T-cell (primary cell): Measurements from ENCODE around the gene KCNH2. TPM values are rescaled to one million over a fixed set of nuclear protein-coding genes. Genes with fewer than 3 reads are reported as not detected.
"Not testable (repeated sequence)": the region's sequence is repeated elsewhere in the genome, so short reads cannot be mapped to it uniquely, and the experiment has no call there.

Source experiments
- ATAC-seq, 4 experiments: fragments of 200-7000 bp in 3 of 4; fragments of 150-1000 bp in 1 of 4; cut with Tn5 transposase; replicated peaks in 1 of 4; 1 replicate in 3 of 4; 2 replicates in 1 of 4; pipeline ENCODE4 v1.10.0; 2021; ENCODE audit warnings: moderate library complexity in 3 of 4, mild to moderate bottlenecking in 2 of 4, moderate number of reproducible peaks in 1 of 4
- CTCF ChIA-PET, 2 donors: fragments of 300-600 bp; sonication (Branson Sonifier 250); formaldehyde crosslinking; loops; one replicate each; lab custom pipeline; 2022; ENCODE audit warnings: antibody characterized with exemption in 2 of 2; lab: Charles Lee
- POLR2A ChIA-PET, 2 donors: fragments of 300-600 bp; sonication (Branson Sonifier 250); formaldehyde crosslinking; loops; one replicate each; lab custom pipeline; 2022; ENCODE audit warnings: antibody characterized with exemption in 2 of 2; lab: Charles Lee
- DNase-seq, 35 experiments: peaks; one replicate each; pipeline versions ENCODE4 v3.0.0 to v3.0.0-alpha.2; 2013 to 2023
- H3K27ac ChIP-seq: one replicate; pipeline ENCODE4 v1.5.1; 2013; ENCODE audit warnings: low read length
- H3K27me3 ChIP-seq, 2 experiments: replicated peaks in 1 of 2; 1 replicate in 1 of 2; 2 replicates in 1 of 2; pipeline versions ENCODE4 v1.6.1 to v1.7.0; 2013; ENCODE audit warnings: low read length in 1 of 2, mixed read lengths in 1 of 2; ENCODE audit not compliant: control insufficient read depth in 2 of 2, insufficient read depth in 2 of 2; ENCODE audit errors: extremely low read depth in 1 of 2
- H3K36me3 ChIP-seq, 2 donors: 1 replicate in 1 of 2; 2 replicates in 1 of 2; pipeline versions ENCODE4 v1.6.1 to v1.7.0; 2013; ENCODE audit warnings: low read length in 1 of 2; ENCODE audit not compliant: control insufficient read depth in 2 of 2, insufficient read depth in 1 of 2; ENCODE audit errors: extremely low read depth in 1 of 2
- H3K4me1 ChIP-seq, 2 experiments: 1 replicate in 1 of 2; 2 replicates in 1 of 2; pipeline versions ENCODE4 v1.6.1 to v1.7.0; 2013; ENCODE audit warnings: low read length in 2 of 2, mixed read lengths in 1 of 2; ENCODE audit not compliant: insufficient read depth in 2 of 2, control insufficient read depth in 1 of 2; ENCODE audit errors: extremely low read depth in 1 of 2
- H3K4me3 ChIP-seq, 2 donors: 1 replicate in 1 of 2; 2 replicates in 1 of 2; pipeline versions ENCODE4 v1.5.1 to v1.7.0; 2013; ENCODE audit warnings: mild to moderate bottlenecking in 2 of 2, low read length in 1 of 2, moderate library complexity in 1 of 2; ENCODE audit not compliant: control insufficient read depth in 1 of 2; ENCODE audit errors: extremely low read depth in 1 of 2
- H3K9me3 ChIP-seq: 2 replicates; pipeline ENCODE4 v1.7.0; 2013
- H3K27ac Mint-ChIP-seq, 2 donors: one replicate each; pipeline ENCODE4 v1.8.0; 2020 to 2021; ENCODE audit warnings: mild to moderate bottlenecking in 2 of 2, mixed read lengths in 2 of 2
- H3K27me3 Mint-ChIP-seq, 2 donors: one replicate each; pipeline ENCODE4 v1.8.0; 2021 to 2022; ENCODE audit warnings: mixed read lengths in 2 of 2
- H3K36me3 Mint-ChIP-seq: one replicate; pipeline ENCODE4 v1.8.0; 2021; ENCODE audit warnings: mixed read lengths
- H3K4me1 Mint-ChIP-seq, 3 donors: one replicate each; pipeline ENCODE4 v1.8.0; 2020 to 2022; ENCODE audit warnings: mixed read lengths in 3 of 3, mild to moderate bottlenecking in 1 of 3
- H3K4me3 Mint-ChIP-seq, 3 donors: one replicate each; pipeline ENCODE4 v1.8.0; 2020 to 2022; ENCODE audit warnings: mild to moderate bottlenecking in 3 of 3, mixed read lengths in 3 of 3, moderate library complexity in 3 of 3
- H3K9me3 Mint-ChIP-seq, 3 donors: one replicate each; pipeline ENCODE4 v1.8.0; 2020 to 2022; ENCODE audit warnings: mixed read lengths in 3 of 3
- WGBS: methylation state at CpG from one replicate; pipeline ENCODE4 v1.1.5; 2013; ENCODE audit warnings: missing lambda C conversion rate; ENCODE audit not compliant: insufficient coverage; 5-methylcytosine and 5-hydroxymethylcytosine counted together
- total RNA-seq, 35 experiments: library from RNA in 6 of 35; stranded (reverse) in 6 of 35; fragments of 120-200 nt in 1 of 35; gene quantifications; one replicate each; pipeline versions ENCODE4 v1.2.1 to v1.2.4 and lab custom pipeline; 2013 to 2026

KCNH2 gene, protein sequence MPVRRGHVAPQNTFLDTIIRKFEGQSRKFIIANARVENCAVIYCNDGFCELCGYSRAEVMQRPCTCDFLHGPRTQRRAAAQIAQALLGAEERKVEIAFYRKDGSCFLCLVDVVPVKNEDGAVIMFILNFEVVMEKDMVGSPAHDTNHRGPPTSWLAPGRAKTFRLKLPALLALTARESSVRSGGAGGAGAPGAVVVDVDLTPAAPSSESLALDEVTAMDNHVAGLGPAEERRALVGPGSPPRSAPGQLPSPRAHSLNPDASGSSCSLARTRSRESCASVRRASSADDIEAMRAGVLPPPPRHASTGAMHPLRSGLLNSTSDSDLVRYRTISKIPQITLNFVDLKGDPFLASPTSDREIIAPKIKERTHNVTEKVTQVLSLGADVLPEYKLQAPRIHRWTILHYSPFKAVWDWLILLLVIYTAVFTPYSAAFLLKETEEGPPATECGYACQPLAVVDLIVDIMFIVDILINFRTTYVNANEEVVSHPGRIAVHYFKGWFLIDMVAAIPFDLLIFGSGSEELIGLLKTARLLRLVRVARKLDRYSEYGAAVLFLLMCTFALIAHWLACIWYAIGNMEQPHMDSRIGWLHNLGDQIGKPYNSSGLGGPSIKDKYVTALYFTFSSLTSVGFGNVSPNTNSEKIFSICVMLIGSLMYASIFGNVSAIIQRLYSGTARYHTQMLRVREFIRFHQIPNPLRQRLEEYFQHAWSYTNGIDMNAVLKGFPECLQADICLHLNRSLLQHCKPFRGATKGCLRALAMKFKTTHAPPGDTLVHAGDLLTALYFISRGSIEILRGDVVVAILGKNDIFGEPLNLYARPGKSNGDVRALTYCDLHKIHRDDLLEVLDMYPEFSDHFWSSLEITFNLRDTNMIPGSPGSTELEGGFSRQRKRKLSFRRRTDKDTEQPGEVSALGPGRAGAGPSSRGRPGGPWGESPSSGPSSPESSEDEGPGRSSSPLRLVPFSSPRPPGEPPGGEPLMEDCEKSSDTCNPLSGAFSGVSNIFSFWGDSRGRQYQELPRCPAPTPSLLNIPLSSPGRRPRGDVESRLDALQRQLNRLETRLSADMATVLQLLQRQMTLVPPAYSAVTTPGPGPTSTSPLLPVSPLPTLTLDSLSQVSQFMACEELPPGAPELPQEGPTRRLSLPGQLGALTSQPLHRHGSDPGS
- total RNA-seq (1 to 10 TPM; 2.9 to 4.6 (median 3.0) TPM), total RNA-seq (lab: John Stamatoyannopoulos, UW) (0.06 to 7.7 (median 2.5) reads per million in 29 experiments)
- 1.9 TPM for total RNA-seq (2013)

DNA sequence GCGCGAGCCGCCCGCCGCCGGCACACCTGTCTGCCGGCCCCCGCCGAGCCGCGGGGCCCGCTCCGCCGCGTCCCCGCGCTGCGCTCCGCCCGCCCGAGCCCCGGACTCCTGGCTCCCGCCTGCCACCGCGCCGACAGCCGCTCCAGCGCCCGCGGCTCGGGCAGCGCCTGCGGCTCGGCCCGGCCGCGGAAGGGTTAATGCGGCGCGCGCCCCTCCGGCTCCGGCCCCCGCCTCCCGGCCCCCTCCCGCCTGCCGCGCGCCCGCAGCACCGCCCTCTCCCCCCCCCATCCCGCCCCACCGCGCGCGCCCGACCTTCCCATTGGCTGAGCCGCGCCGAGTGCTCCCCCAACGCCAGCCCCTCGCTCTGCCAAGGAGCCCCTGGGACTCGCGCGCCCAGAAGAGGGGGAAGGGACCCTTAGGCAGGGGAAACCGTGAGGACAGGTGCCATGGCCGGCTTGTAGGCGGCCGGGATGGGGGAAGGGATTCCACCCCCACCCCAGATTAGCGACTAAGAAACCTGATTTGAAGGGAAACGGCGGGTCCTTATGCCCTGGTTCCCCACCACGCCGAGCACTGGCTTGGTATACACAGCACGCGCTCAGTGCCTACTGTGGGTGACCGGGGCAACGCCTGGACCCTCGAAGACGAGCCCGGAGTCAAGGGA lies at the start of gene KCNH2:
Gene KCNH2 (minus strand): TSS at position 196 of the 664 bp plus-strand sequence. CDS start 408 bp downstream, outside the sequence.
- POLR2A ChIA-PET, result no interaction called here
- ATAC-seq, result no peak
- peak within 1 kb of the TSS; percentile 66 to 84 (median 81) for H3K4me3 Mint-ChIP-seq
- H3K27me3 Mint-ChIP-seq, result peaks cover 31 to 49% of the 10 kb centered on the region in 2 donors
- H3K9me3 ChIP-seq, result no peaks in the 10 kb centered on the region
- H3K36me3 ChIP-seq, result no peaks in the 10 kb centered on the region
- peak in 6 of 35 experiments; percentile 20 to 50 (median 34) for DNase-seq
- H3K4me3 ChIP-seq, result peak within 1 kb of the TSS; percentile 43 to 63
- peak within 1 kb of the TSS in 1 of 2 donors; percentile 34 for H3K27ac Mint-ChIP-seq
- H3K27ac ChIP-seq, result no peak within 1 kb of the TSS
- CTCF ChIA-PET, result interaction anchor here in 1 of 2 donors (0.7 kb wide), 1 partner anchor 100 kb away, joined by 5 read pairs; no protein-coding TSS in a partner anchor
- peaks cover 39 to 41% (median 41%) of the 10 kb centered on the region in 3 donors for H3K4me1 Mint-ChIP-seq
- no peaks in the 10 kb centered on the region for H3K36me3 Mint-ChIP-seq
- H3K9me3 Mint-ChIP-seq, result no peaks in the 10 kb centered on the region
- 1% methylated on average over 36 of the region's 81 CpGs for WGBS
- H3K27me3 ChIP-seq, result peaks cover 2 to 60% of the 10 kb centered on the region in 2 experiments
- H3K4me1 ChIP-seq, result peaks cover 13 to 52% of the 10 kb centered on the region in 2 experiments

DNA sequence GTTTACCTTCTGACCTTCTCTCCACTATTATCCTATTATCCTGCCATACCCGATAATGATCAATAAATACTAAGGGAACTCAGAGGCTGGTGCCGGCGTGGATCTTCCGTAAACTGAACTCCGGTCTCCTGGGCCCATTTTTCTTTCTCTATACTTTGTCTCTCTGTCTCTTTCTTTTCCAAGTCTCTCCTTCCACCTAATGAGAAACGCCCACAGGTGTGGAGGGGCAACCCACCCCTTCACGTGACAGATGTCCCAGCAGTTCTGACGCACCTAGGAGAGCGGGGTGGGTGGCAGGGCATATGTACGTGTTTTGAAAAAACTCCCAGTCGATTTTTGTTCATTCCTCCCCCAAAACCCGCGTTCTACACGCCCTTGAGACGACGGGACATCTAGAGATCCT lies 49.6 kb upstream of the KCNH2 start:
- Histone ChIP-seq H3K4me1 (peaks cover 9 to 23% of the 10 kb centered on the region in 2 experiments), H3K4me3 (peak overlapping the region; percentile 61 to 95), H3K27ac (peak overlapping the region; percentile 88), H3K27me3 (peaks cover 0 to 15% of the 10 kb centered on the region in 2 experiments)
- WGBS, result 7% methylated on average over 3 of the region's 16 CpGs
- not testable (repeated sequence) for H3K27me3 Mint-ChIP-seq, H3K36me3 ChIP-seq, H3K36me3 Mint-ChIP-seq, DNase-seq, H3K9me3 Mint-ChIP-seq, H3K9me3 ChIP-seq
- Mint-ChIP-seq H3K27ac (peak overlapping the region; percentile 98), H3K4me1 (peaks cover 21 to 38% (median 36%) of the 10 kb centered on the region in 3 donors), H3K4me3 (peak overlapping the region; percentile 87 to 93 (median 91))
- peak in 2 of 4 experiments; percentile 2 to 7 for ATAC-seq
- POLR2A ChIA-PET, result interaction anchor here (0.8 to 1.5 kb wide), 9 partner anchors 9 to 524 kb away, joined by 3 to 11 read pairs (median 4); no protein-coding TSS in a partner anchor
- CTCF ChIA-PET, result interaction anchor here in 1 of 2 donors (1.0 to 1.5 kb wide), 11 partner anchors 10 to 217 kb away, joined by 3 to 19 read pairs (median 4); partner anchors contain the start of genes ABCF2 and FASTK

DNA sequence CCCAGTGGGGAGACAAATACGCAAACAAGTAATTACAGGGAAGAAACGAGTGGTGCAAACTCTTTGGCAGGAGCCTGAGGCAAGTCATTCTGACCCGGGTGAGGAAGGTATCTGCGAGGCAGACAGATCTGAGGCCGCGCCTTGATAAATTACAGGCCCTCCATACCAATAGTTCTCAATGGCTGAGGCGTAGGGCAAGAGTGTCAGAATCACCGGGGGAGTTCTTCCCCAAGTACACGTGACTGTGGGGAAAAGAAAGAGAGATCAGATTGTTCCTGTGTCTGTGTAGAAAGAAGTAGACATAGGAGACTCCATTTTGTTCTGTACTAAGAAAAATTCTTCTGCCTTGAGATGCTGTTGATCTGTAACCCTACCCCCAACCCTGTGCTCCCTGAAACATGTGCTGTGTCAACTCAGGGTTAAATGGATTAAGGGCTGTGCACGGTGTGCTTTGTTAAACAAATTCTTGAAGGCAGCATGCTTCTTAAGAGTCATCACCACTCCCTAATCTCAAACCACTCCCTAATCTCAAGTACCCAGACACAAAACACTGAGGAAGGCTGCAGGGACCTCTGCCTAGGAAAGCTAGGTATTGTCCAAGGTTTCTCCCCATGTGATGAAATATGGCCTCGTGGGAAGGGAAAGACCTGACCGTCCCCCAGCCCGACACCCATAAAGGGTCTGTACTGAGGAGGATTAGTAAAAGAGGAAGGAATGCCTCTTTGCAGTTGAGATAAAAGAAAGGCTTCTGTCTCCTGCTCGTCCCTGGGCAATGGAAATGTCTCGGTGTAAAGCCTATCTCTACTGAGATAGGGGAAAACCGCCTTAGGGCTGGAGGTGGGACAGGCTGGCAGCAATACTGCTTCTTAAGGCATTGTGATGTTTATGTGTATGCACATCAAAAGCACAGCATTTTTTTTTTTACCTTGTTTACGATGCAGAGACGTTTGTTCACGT lies 48.9 kb upstream of the KCNH2 start:
- 60% methylated on average over 7 of the region's 19 CpGs for WGBS
- CTCF ChIA-PET, result interaction anchor here in 1 of 2 donors (1.0 to 1.5 kb wide), 3 partner anchors 9 to 16 kb away, joined by 4 to 19 read pairs (median 4); no protein-coding TSS in a partner anchor

DNA sequence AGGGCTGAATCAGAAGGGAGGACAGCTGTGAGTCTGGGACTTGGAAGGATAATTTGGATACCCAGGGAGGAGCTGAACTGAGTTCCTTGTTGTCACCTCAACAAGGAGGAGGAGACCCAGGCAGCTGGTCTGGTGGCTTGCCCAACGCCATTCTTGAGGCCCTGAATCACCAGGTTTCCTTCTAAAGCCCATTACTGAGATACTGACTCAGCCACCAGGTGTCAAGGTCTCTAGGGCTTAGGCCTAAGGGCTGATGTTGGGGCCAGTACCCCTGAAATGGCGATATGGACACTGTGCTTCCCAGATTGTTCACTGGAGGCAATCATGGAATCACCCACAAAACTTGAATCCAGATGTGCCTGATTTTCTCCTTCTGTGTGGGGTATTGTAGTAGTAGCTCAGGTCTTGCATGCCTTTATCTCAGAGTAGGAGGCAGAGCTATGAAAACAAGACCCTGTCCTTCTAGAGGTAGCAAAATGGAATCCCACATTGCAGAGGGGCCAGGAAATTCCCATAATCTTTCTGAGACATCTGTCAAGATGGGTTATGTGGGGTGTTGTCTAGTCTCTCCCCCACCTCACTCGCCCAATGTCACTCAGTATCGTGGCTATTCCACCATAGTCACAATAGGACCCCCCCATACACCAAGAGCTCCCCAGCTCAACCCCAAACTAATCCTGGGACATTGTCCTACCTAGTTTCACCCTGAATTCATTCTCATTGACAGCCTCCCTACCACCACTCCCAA lies 48.0 kb upstream of the KCNH2 start:
- Histone ChIP-seq H3K4me3 (no peak overlapping the region), H3K36me3 (peaks cover 0 to under 1% of the 10 kb centered on the region in 2 donors), H3K4me1 (peaks cover 9 to 23% of the 10 kb centered on the region in 2 experiments), H3K9me3 (no peaks in the 10 kb centered on the region), H3K27me3 (peaks cover 0 to 20% of the 10 kb centered on the region in 2 experiments), H3K27ac (no peak overlapping the region)
- POLR2A ChIA-PET, result interaction anchor here in 1 of 2 donors (1.0 kb wide), 1 partner anchor 12 kb away, joined by 10 read pairs; no protein-coding TSS in a partner anchor
- H3K4me1 Mint-ChIP-seq, result peaks cover 21 to 30% (median 29%) of the 10 kb centered on the region in 3 donors
- H3K4me3 Mint-ChIP-seq, result no peak overlapping the region
- H3K27me3 Mint-ChIP-seq, result peaks cover 0 to 3% of the 10 kb centered on the region in 2 donors
- ATAC-seq (no peak), DNase-seq (no peak)
- H3K9me3 Mint-ChIP-seq, result no peaks in the 10 kb centered on the region
- peak overlapping the region; percentile 17 to 45 for H3K27ac Mint-ChIP-seq
- 69% methylated on average over 2 of the region's 4 CpGs for WGBS
- CTCF ChIA-PET, result interaction anchor here in 1 of 2 donors (1.3 kb wide), 1 partner anchor 9 kb away, joined by 4 read pairs; no protein-coding TSS in a partner anchor
- peaks cover 5% of the 10 kb centered on the region for H3K36me3 Mint-ChIP-seq

More for the DNA sequence above, 48.9 kb upstream of the KCNH2 start:
- H3K36me3 ChIP-seq, H3K9me3 ChIP-seq, H3K27me3 Mint-ChIP-seq, ATAC-seq, H3K36me3 Mint-ChIP-seq, H3K9me3 Mint-ChIP-seq: not testable (repeated sequence)
- peak overlapping the region; percentile 88 for H3K27ac ChIP-seq
- peak in 1 of 35 experiments; percentile 26 for DNase-seq
- peaks cover 21 to 35% (median 35%) of the 10 kb centered on the region in 3 donors for H3K4me1 Mint-ChIP-seq
- H3K27me3 ChIP-seq, result peaks cover 0 to 15% of the 10 kb centered on the region in 2 experiments
- peak overlapping the region in 1 of 2 donors; percentile 95 for H3K4me3 ChIP-seq
- peaks cover 9 to 23% of the 10 kb centered on the region in 2 experiments for H3K4me1 ChIP-seq
- peak overlapping the region; percentile 98 for H3K27ac Mint-ChIP-seq
- peak overlapping the region; percentile 87 to 93 (median 91) for H3K4me3 Mint-ChIP-seq
- POLR2A ChIA-PET, result interaction anchor here (0.8 to 1.5 kb wide), 3 partner anchors 13 to 41 kb away, joined by 3 to 11 read pairs (median 10); no protein-coding TSS in a partner anchor
